NCI-H2227 (cell line): ENCODE measurements around the gene HYAL1.

Source experiments
- DNase-seq: peaks from one replicate; lab custom pipeline; 2025; ENCODE audit not compliant: unreplicated experiment; lab: John Stamatoyannopoulos, UW

The HYAL1 gene

GRCh38 chr3:50303013-50303815 is at the start of gene HYAL1:
HYAL1 (minus strand) TSS chr3:50303574; CDS start chr3:50302956, 618 bp downstream.
- no peak for DNase-seq

- DNase-seq = no peak
Measured at GRCh38 chr3:50352781-50353180, 49.4 kb upstream of the HYAL1 start.

GRCh38 chr3:50351323-50351697 is 47.9 kb upstream of the HYAL1 start:
- no peak for DNase-seq

GRCh38 chr3:50350527-50351322 is 47.4 kb upstream of the HYAL1 start, which contains the start of the genes CYB561D2 and NPRL2:
CYB561D2 (plus strand) TSS chr3:50350862; CDS start chr3:50351434, 572 bp downstream.
NPRL2 (minus strand) TSS chr3:50350775; CDS start chr3:50350652, 123 bp downstream.
- peak; percentile 92 for DNase-seq

GRCh38 chr3:50350213-50350526 is 46.8 kb upstream of the HYAL1 start:
- no peak for DNase-seq

GRCh38 chr3:50347187-50347813 is 43.9 kb upstream of the HYAL1 start:
- peak; percentile 80 for DNase-seq

GRCh38 chr3:50345586-50346234 is 42.3 kb upstream of the HYAL1 start, which contains the start of gene ZMYND10:
ZMYND10 (minus strand) TSS chr3:50345732; CDS start chr3:50345579, 153 bp downstream.
- DNase-seq = peak; percentile 80

- DNase-seq = no peak
Measured at GRCh38 chr3:50345008-50345407, 41.6 kb upstream of the HYAL1 start.

GRCh38 chr3:50342813-50343633 is 39.6 kb upstream of the HYAL1 start:
- DNase-seq = no peak

- DNase-seq = no peak
Measured at GRCh38 chr3:50341996-50342650, 38.7 kb upstream of the HYAL1 start.

GRCh38 chr3:50341537-50341936 is 38.2 kb upstream of the HYAL1 start:
- no peak for DNase-seq

- DNase-seq = no peak
Measured at GRCh38 chr3:50340448-50341329, 37.3 kb upstream of the HYAL1 start, which contains the start of gene RASSF1. RASSF1 (minus strand) TSS chr3:50340836; CDS start chr3:50340805, 31 bp downstream.

GRCh38 chr3:50340147-50340447 is 36.7 kb upstream of the HYAL1 start:
- no peak for DNase-seq

GRCh38 chr3:50339485-50340146 is 36.2 kb upstream of the HYAL1 start:
- no peak for DNase-seq

- no peak for DNase-seq
Measured at GRCh38 chr3:50338965-50339364, 35.6 kb upstream of the HYAL1 start.

- DNase-seq = peak; percentile 97
Measured at GRCh38 chr3:50337175-50337861, 33.9 kb upstream of the HYAL1 start.

- no peak for DNase-seq
Measured at GRCh38 chr3:50336452-50337174, 33.2 kb upstream of the HYAL1 start.
